NCI-H1436 treated with DMSO at 0.1 percent for 48 hours (cell line): ENCODE data around the gene HSPB7.
"Not testable (repeated sequence)": the region's sequence is repeated elsewhere in the genome, so short reads cannot be mapped to it uniquely, and the experiment has no call there.

Experiments
- DNase-seq: peaks from one replicate; lab custom pipeline; 2025; lab: John Stamatoyannopoulos, UW

HSPB7 gene

GRCh38 chr1:16006552-16007485, 11.0 kb downstream of the HSPB7 start:
- no peak for DNase-seq

- DNase-seq: no peak
These were observed 11.8 kb downstream of the HSPB7 start for GRCh38 chr1:16006010-16006409.

- no peak for DNase-seq
These were observed 12.2 kb downstream of the HSPB7 start for GRCh38 chr1:16005597-16005996.

GRCh38 chr1:16001274-16001673, 16.6 kb downstream of the HSPB7 start:
- not testable (repeated sequence) for DNase-seq

GRCh38 chr1:15998929-15999328, 18.9 kb downstream of the HSPB7 start:
- no peak for DNase-seq

- DNase-seq: no peak
These were observed 20.1 kb downstream of the HSPB7 start for GRCh38 chr1:15997637-15998280.

GRCh38 chr1:15997076-15997585, 20.7 kb downstream of the HSPB7 start:
- no peak for DNase-seq

- DNase-seq: no peak
These were observed 23.1 kb downstream of the HSPB7 start for GRCh38 chr1:15994590-15995351.

GRCh38 chr1:15994081-15994480, 23.8 kb downstream of the HSPB7 start:
- DNase-seq: no peak

GRCh38 chr1:15993666-15994065, 24.2 kb downstream of the HSPB7 start:
- no peak for DNase-seq

- no peak for DNase-seq
These were observed 25.0 kb downstream of the HSPB7 start for GRCh38 chr1:15992582-15993500.

- DNase-seq: no peak
These were observed 25.7 kb downstream of the HSPB7 start for GRCh38 chr1:15992187-15992553.

- DNase-seq: no peak
These were observed 26.2 kb downstream of the HSPB7 start for GRCh38 chr1:15991427-15992186.

- no peak for DNase-seq
These were observed 28.1 kb downstream of the HSPB7 start for GRCh38 chr1:15989776-15990175.

GRCh38 chr1:15988856-15989736, 28.7 kb downstream of the HSPB7 start:
- no peak for DNase-seq

GRCh38 chr1:15985611-15986297, 32.1 kb downstream of the HSPB7 start:
- DNase-seq: no peak

GRCh38 chr1:15983275-15983674, 34.6 kb downstream of the HSPB7 start:
- DNase-seq: no peak

GRCh38 chr1:15981679-15982078, 36.2 kb downstream of the HSPB7 start:
- no peak for DNase-seq

GRCh38 chr1:15977947-15978346, 39.9 kb downstream of the HSPB7 start:
- not testable (repeated sequence) for DNase-seq
